RPMI7951 (cell line): ENCODE data around the gene CDK11A. TPM values are rescaled to one million over a fixed set of nuclear protein-coding genes. Genes with fewer than 3 reads are reported as not detected.

Source experiments
- DNase-seq: peaks from one replicate; pipeline ENCODE4 v3.0.0-alpha.2; 2012; ENCODE audit warnings: low read depth
- total RNA-seq: library from RNA; depleted of rRNA; stranded (reverse); fragments of >200 nt; shearing (Covaris generic); gene quantifications from 2 replicates; pipeline ENCODE4 v1.2.3, GENCODE V29; 2014; rRNA removed

Gene CDK11A
- total RNA-seq, 1 experiment from 2014 or later = 4.4 TPM

GRCh38 chr1:1662830-1663560 is 61.2 kb downstream of the CDK11A start:
- peak; percentile 31 for DNase-seq

GRCh38 chr1:1662392-1662791 is 61.8 kb downstream of the CDK11A start:
- DNase-seq = peak; percentile 17

GRCh38 chr1:1658583-1659549 is 65.3 kb downstream of the CDK11A start, which contains the start of gene CDK11B:
Gene CDK11B, minus strand, starts transcription at chr1:1659004. Its CDS starts 1,519 bp downstream, at chr1:1657485.
- DNase-seq = peak; percentile 89

Other genes starting within 250 kb of the CDK11A start
- 24.9 and 39.2 TPM in 2 replicates for gene ATAD3A, start 212.2 kb downstream of the CDK11A start, total RNA-seq
- gene TMEM240, start 183.7 kb downstream of the CDK11A start, total RNA-seq = not detected in 2 replicates
- gene SSU72, start 149.5 kb downstream of the CDK11A start, total RNA-seq = 77.3 and 86.5 TPM in 2 replicates
- gene FNDC10, start 124.2 kb downstream of the CDK11A start, total RNA-seq = 3.4 and 3.6 TPM in 2 replicates
- gene MIB2, start 108.9 kb downstream of the CDK11A start, total RNA-seq = 12.0 and 18.4 TPM in 2 replicates
- 0.24 TPM in 1 of 2 replicates, not detected in the other for gene MMP23B, start 92.2 kb downstream of the CDK11A start, total RNA-seq
- gene CDK11B, start 65.4 kb downstream of the CDK11A start, total RNA-seq = 10.0 and 10.7 TPM in 2 replicates
- 10.1 and 10.9 TPM in 2 replicates for gene SLC35E2B, start 31.6 kb downstream of the CDK11A start, total RNA-seq
- 24.0 and 30.3 TPM in 2 replicates for gene NADK, start 54.1 kb upstream of the CDK11A start, total RNA-seq
- gene GNB1, start 166.7 kb upstream of the CDK11A start, total RNA-seq = 87.6 and 97.9 TPM in 2 replicates
- gene CALML6, start 190.9 kb upstream of the CDK11A start, total RNA-seq = not detected in 2 replicates
- 0.39 and 0.48 TPM in 2 replicates for gene TMEM52, start 194.9 kb upstream of the CDK11A start, total RNA-seq